GM23338 (cell line): Measurements from ENCODE around the gene LAPTM5. TPM values are rescaled to one million over a fixed set of nuclear protein-coding genes. Genes with fewer than 3 reads are reported as not detected.

Experiments
- ATAC-seq: fragments of 200-7000 bp; cut with Tn5 transposase; 3 replicates; pipeline ENCODE4 v1.9.1; 2020
- DNase-seq: peaks from one replicate; pipeline ENCODE4 v3.0.0-alpha.2; 2015; ENCODE audit warnings: low spot score
- H2AFZ ChIP-seq: fragments of 200-600 bp; sonication (generic); 2 replicates; pipeline ENCODE4 v1.8.0; 2016; ENCODE audit warnings: antibody characterized with exemption, mild to moderate bottlenecking, moderate library complexity
- H3F3A ChIP-seq: fragments of 200-600 bp; sonication (generic); replicated peaks from 2 replicates; pipeline ENCODE4 v1.8.0; 2017; ENCODE audit warnings: antibody characterized with exemption, mixed run types, low read depth
- H3K27ac ChIP-seq: fragments of 200-600 bp; sonication (generic); 2 replicates; pipeline ENCODE4 v1.6.1; 2016; ENCODE audit warnings: low read depth
- H3K27me3 ChIP-seq: fragments of 200-600 bp; sonication (generic); 2 replicates; pipeline ENCODE4 v1.8.0; 2016; ENCODE audit warnings: mild to moderate bottlenecking, mixed run types, moderate library complexity; ENCODE audit not compliant: insufficient read depth
- H3K36me3 ChIP-seq: fragments of 200-600 bp; sonication (generic); 2 replicates; pipeline ENCODE4 v1.8.0; 2016; ENCODE audit warnings: mild to moderate bottlenecking; ENCODE audit not compliant: insufficient read depth
- H3K4me1 ChIP-seq: fragments of 200-600 bp; sonication (generic); 2 replicates; pipeline ENCODE4 v1.8.0; 2016; ENCODE audit warnings: mild to moderate bottlenecking, moderate library complexity; ENCODE audit not compliant: insufficient read depth
- H3K4me2 ChIP-seq: fragments of 200-600 bp; sonication (generic); 2 replicates; pipeline ENCODE4 v1.7.1; 2017; ENCODE audit warnings: mixed run types
- H3K4me3 ChIP-seq: fragments of 200-600 bp; sonication (generic); 2 replicates; pipeline ENCODE4 v1.6.1; 2016; ENCODE audit warnings: mixed run types
- H3K79me2 ChIP-seq: fragments of 200-600 bp; sonication (generic); replicated peaks from 2 replicates; pipeline ENCODE4 v1.8.0; 2017; ENCODE audit warnings: mild to moderate bottlenecking; ENCODE audit not compliant: insufficient read depth
- H3K9me2 ChIP-seq: fragments of 200-600 bp; sonication (generic); 2 replicates; pipeline ENCODE4 v1.8.0; 2017; ENCODE audit not compliant: insufficient read depth
- H4K20me1 ChIP-seq: fragments of 200-600 bp; sonication (generic); replicated peaks from 2 replicates; pipeline ENCODE4 v1.8.0; 2017; ENCODE audit warnings: mild to moderate bottlenecking; ENCODE audit not compliant: insufficient read depth
- H3K27ac Mint-ChIP-seq: 2 replicates; pipeline ENCODE4 v1.8.0; 2020; ENCODE audit warnings: inconsistent platforms, mild to moderate bottlenecking, moderate library complexity, mixed read lengths
- H3K27me3 Mint-ChIP-seq: 3 replicates; pipeline ENCODE4 v1.8.0; 2022; ENCODE audit warnings: low read depth, mild to moderate bottlenecking, moderate library complexity, mixed read lengths, inconsistent platforms; ENCODE audit not compliant: insufficient read depth, poor library complexity
- H3K36me3 Mint-ChIP-seq: 3 replicates; pipeline ENCODE4 v1.8.0; 2021; ENCODE audit warnings: low read depth, mild to moderate bottlenecking, inconsistent platforms, moderate library complexity, mixed read lengths
- H3K4me1 Mint-ChIP-seq: 3 replicates; pipeline ENCODE4 v1.8.0; 2020; ENCODE audit warnings: mild to moderate bottlenecking, inconsistent platforms, mixed read lengths
- H3K4me3 Mint-ChIP-seq: 3 replicates; pipeline ENCODE4 v1.8.0; 2021; ENCODE audit warnings: moderate library complexity, mild to moderate bottlenecking, inconsistent platforms, mixed read lengths
- H3K9me3 Mint-ChIP-seq: 3 replicates; pipeline ENCODE4 v1.8.0; 2020; ENCODE audit warnings: moderate library complexity, mild to moderate bottlenecking, inconsistent platforms, mixed read lengths
- CREB1 ChIP-seq: fragments of 250-450 bp; sonication (Bioruptor Pico); IDR thresholded peaks from 2 replicates; pipeline ENCODE4 v1.5.0; 2020; ENCODE audit warnings: low read depth, mild to moderate bottlenecking, moderate library complexity
- CTCF ChIP-seq, 2 experiments: fragments of 200-600 bp in 1 of 2; sonication (generic) in 1 of 2; conservative IDR thresholded peaks; 2 replicates each; pipeline versions ENCODE4 v1.5.1 to v1.6.1; 2016 to 2017; ENCODE audit warnings: antibody characterized with exemption in 2 of 2, low read depth in 2 of 2, mild to moderate bottlenecking in 2 of 2, moderate library complexity in 1 of 2
- EZH2 ChIP-seq: fragments of 200-600 bp; sonication (generic); IDR thresholded peaks from one replicate; pipeline ENCODE4 v1.8.0; 2017; ENCODE audit warnings: antibody characterized with exemption, mild to moderate bottlenecking, low read depth; ENCODE audit not compliant: unreplicated experiment
- EZH2phosphoT487 ChIP-seq: fragments of 200-600 bp; sonication (generic); IDR thresholded peaks from one replicate; pipeline ENCODE4 v1.8.1; 2018; ENCODE audit warnings: antibody characterized with exemption; ENCODE audit not compliant: unreplicated experiment
- NANOG ChIP-seq: IDR thresholded peaks from 2 replicates; pipeline ENCODE4 v1.6.1; 2016; ENCODE audit warnings: antibody characterized with exemption, borderline replicate concordance
- REST ChIP-seq: IDR thresholded peaks from one replicate; pipeline ENCODE4 v1.6.1; 2018; ENCODE audit warnings: antibody characterized with exemption; ENCODE audit not compliant: unreplicated experiment
- STAT1 ChIP-seq: IDR thresholded peaks from one replicate; pipeline ENCODE4 v1.6.1; 2016; ENCODE audit warnings: antibody characterized with exemption; ENCODE audit not compliant: unreplicated experiment
- ZNF114 ChIP-seq: fragments of 250-450 bp; sonication (Bioruptor Pico); IDR thresholded peaks from 2 replicates; pipeline ENCODE4 v1.5.0; 2020; ENCODE audit warnings: mild to moderate bottlenecking, moderate library complexity
- ZNF331 ChIP-seq: fragments of 250-450 bp; sonication (Bioruptor Pico); IDR thresholded peaks from 2 replicates; pipeline ENCODE4 v1.5.0; 2020; ENCODE audit warnings: low read depth, mild to moderate bottlenecking, moderate library complexity
- ZNF462 ChIP-seq: fragments of 250-450 bp; sonication (Bioruptor Pico); IDR thresholded peaks from 2 replicates; pipeline ENCODE4 v1.5.0; 2020; ENCODE audit warnings: mild to moderate bottlenecking, moderate library complexity
- polyA plus RNA-seq: library from polyadenylated mRNA; unstranded; fragments of >200 nt; fragmentation: Nextera tagmentation; extraction: Ambion mirVana; gene quantifications from 2 replicates; pipeline ENCODE4 v1.2.1, GENCODE V29; 2016
- total RNA-seq: library from RNA; depleted of rRNA; stranded (reverse); fragments of >200 nt; shearing (Covaris generic); gene quantifications from 2 replicates; pipeline ENCODE4 v1.2.3, GENCODE V29; 2014
- TF ChIP-seq, protein P1 (sequence below): IDR thresholded peaks from 2 replicates; pipeline ENCODE4 v1.6.1; 2016; ENCODE audit warnings: antibody characterized with exemption

The LAPTM5 gene
- total and polyA plus RNA-seq, 2 experiments from 2014 or later, result 0.21 TPM; not detected in 1

DNA sequence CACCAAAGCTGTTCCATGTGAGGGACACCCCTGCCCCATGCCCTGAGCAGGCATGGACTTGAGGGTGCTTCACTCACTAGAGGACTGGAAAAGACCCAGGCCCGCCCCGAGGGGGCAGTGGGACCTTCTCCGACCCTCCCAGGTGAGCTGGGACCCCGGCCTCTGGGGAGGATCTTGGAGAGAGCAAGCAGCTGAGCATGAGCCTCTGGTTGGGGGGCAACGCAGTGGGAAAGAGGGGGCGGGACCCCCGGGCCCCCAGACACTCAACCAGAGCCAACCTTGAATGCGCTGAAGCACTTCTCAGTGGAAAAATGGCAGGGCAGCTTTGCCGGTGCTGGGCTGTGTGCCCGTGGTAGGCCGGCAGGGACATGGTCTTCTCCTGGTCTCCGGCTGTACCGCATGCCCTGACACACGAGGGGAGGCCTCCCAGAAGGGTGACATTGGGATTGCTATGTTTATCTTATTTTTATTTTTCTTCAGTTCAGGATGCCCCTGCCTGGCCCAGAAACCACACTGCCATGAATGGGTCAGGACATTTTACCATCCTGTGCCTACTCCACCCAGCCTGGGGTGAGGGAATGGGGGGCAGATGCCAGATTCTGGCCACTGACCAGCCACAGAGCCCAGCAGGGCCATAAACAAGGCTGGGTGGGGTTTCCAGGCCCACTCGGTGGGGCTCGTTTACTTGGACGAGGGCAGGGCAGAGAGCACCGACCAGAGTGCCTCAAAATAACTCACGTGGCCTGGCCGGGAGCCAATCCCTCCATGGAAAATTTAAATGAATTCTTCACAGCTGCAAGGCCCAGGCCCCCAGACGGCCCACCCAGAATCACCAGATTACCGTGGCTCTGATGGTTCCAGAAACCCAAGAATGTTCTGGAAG lies 17.2 kb upstream of the LAPTM5 start:
- no peaks in the 10 kb centered on the region for H3K9me3 Mint-ChIP-seq
- TF ChIP-seq NANOG, result no peak
- TF ChIP-seq STAT1, result no peak
- TF ChIP-seq EZH2phosphoT487, result no peak
- no peak for TF ChIP-seq CTCF (conservative IDR thresholded peaks at IDR 0.05; ENCODE audit: low read depth in 2 of 2)
- TF ChIP-seq, protein P1, sequence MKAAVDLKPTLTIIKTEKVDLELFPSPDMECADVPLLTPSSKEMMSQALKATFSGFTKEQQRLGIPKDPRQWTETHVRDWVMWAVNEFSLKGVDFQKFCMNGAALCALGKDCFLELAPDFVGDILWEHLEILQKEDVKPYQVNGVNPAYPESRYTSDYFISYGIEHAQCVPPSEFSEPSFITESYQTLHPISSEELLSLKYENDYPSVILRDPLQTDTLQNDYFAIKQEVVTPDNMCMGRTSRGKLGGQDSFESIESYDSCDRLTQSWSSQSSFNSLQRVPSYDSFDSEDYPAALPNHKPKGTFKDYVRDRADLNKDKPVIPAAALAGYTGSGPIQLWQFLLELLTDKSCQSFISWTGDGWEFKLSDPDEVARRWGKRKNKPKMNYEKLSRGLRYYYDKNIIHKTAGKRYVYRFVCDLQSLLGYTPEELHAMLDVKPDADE, result no peak
- no peak for TF ChIP-seq ZNF331
- TF ChIP-seq REST, result no peak
- TF ChIP-seq ZNF114 (CRISPR knock-in tag), result no peak
- TF ChIP-seq ZNF462, result no peak
- TF ChIP-seq CREB1 (CRISPR knock-in tag), result no peak
- no peak for TF ChIP-seq EZH2
- Histone ChIP-seq H4K20me1 (no peaks in the 10 kb centered on the region), H3K36me3 (no peaks in the 10 kb centered on the region), H3K27ac (no peak overlapping the region), H3K27me3 (no peaks in the 10 kb centered on the region), H3K9me2 (no peaks in the 10 kb centered on the region), H2AFZ (no peak overlapping the region), H3K4me1 (no peaks in the 10 kb centered on the region), H3K4me2 (no peak overlapping the region), H3F3A (no peaks in the 10 kb centered on the region), H3K4me3 (no peak overlapping the region), H3K79me2 (no peaks in the 10 kb centered on the region)
- H3K4me1 Mint-ChIP-seq, result peaks cover 3% of the 10 kb centered on the region; the same call in 1 of the 3 replicates
- no peak for DNase-seq
- no peak overlapping the region for H3K27ac Mint-ChIP-seq
- no peak for ATAC-seq
- H3K27me3 Mint-ChIP-seq, result no peaks in the 10 kb centered on the region
- no peak overlapping the region for H3K4me3 Mint-ChIP-seq
- no peaks in the 10 kb centered on the region for H3K36me3 Mint-ChIP-seq
